AG08395 (cell line): Measurements from ENCODE around the gene DNAH17.

ENCODE experiments used
- DNase-seq: peaks from one replicate; pipeline ENCODE4 v3.0.0; 2012; ENCODE audit warnings: mixed read lengths, low spot score

Gene DNAH17

GRCh38 chr17:78575340-78575739 lies 1.9 kb downstream of the DNAH17 start:
- DNase-seq, result no peak

GRCh38 chr17:78573955-78574354 lies 3.2 kb downstream of the DNAH17 start:
- no peak for DNase-seq

DNA sequence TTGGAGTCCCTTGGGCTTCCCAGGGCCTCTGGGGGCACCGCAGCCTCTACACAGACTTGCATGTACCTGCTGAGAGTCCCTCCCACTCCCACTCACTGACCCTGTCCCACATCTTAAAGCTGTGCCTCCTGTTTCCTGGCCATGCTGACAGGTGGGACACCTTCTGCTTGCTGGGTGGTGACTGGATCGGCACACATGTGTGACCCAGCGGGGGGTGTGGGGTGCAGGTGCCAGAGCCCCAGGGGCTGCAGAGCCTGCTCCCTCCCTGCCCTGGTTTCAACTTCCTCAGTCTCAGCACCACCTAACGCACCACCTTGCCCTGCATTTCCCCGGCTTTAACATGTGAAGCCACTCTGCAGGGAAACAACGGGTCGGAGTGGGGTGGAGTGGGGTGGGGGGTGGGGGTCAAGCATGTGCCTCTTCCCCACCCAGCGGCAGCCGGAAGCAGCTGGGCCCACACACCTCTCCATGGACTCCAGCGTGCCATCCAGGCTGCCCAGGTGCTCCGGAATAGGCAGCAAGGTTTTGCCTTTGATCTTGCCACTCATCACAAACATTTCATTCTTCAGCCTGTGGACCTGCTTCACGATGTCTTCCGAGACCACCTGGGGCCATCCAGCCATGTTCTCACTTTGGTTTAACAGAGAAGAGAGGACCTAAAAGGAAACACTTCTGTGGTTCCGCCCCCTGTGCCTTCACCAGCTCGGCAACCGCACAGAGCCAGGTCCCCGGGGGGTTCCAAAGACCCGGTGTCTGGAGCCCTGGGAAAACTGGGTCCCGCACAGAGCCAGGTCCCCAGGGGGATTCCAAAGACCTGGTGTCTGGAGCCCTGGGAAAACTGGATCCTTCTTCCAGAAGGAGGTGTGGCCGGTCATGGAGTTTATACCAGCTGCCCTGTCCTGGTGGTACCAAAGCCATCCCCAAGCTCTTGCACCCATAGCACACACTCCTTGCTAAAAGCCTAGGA lies 4.7 kb downstream of the DNAH17 start:
- DNase-seq, result no peak

GRCh38 chr17:78571329-78571728 lies 5.9 kb downstream of the DNAH17 start:
- no peak for DNase-seq

DNA sequence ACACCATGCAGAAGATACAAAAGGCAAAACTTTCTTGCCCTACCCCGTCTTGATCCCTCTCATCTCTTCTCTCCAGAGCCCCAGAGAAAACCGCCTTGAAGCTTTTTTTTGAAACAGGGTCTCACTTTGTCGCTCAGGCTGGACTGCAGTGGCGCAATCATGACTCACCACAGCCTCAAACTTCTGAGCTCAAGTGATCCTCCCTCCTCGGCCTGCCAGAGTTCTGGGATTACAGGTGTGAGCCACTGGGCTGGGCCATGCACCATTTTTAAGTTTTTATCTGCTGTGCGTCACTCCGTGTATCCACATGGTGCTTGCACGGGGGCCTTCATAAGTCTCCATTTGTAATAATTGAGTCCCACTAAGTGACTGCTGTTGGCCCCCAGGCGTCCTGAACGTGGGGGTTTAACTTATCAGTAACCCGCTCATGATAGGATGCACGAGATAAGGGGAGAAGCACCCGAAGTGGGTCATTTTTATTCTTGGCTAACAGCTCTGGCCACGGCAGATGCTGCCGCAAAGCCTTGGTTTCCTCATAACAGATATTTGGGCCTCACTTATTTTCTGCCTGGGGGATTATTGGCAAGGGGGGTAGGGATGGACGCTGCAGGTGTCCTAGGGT lies 8.6 kb downstream of the DNAH17 start:
- no peak for DNase-seq

DNA sequence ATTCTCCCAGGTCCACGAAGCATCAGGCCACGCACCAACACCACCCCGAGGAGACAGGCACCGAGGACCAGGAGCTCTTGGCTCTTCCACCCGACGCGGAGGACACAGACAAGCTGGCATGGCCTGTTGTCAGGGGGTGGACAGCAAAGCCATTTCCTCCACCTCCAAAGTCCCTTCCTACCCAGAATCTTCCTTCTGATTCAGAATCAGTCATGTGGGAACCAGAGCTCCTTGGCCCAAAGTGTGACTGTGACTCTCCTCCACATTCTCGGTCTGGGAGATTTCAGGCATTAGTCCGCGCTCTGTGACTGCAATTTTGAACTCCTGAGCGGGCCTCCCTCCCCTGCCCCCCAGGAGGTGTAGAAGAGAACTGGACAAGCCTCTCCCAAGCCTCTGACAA lies 9.2 kb downstream of the DNAH17 start:
- peak; percentile 30 for DNase-seq

- DNase-seq, result no peak
Observed at GRCh38 chr17:78566947-78567346, 10.2 kb downstream of the DNAH17 start.

DNA sequence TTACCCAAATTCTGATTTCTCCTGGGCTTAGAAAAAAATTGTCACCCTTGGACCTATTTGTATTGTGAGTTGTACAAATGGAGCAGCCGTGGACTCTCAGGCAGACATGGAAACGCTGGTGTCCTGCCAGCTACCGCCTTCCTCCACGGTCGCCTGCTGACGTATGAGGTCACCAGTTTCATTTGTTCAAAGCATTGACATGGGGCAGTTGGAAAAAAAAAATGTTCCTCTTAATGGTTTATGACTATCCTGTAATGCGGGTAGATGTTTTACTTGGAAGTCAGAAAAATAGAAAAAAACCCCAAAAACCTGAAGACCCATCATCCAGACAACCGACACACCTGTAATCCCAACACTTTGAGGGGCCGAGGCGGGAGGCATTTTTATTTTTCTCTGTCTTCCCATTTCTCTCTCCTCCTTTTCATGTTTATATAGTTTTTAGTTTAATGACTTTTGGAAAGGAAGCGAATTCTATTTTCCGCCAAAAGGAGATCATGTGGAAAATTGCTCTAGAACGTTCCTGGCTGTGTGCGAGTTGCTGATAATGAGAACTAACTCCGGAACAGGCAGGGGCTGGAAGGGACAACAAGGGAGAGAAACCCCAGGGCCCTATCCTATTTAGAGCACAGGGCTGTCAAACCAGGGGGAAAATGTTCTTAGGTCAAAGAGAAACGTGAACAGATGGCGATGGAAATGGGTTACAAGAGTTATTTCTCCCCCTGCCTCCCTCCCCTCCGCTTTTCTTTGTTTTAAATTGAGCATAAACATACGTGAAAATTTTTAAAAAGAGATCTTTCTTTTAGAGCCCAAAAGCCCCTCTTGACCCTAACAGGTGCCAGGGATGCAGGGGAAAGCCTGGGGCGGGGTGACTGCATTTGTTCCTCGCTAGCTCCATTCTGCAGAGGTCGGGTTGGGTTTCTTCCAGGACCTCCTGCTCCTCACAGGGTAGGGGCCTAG lies 13.7 kb downstream of the DNAH17 start:
- DNase-seq, result no peak

- no peak for DNase-seq
Observed at GRCh38 chr17:78562734-78563133, 14.5 kb downstream of the DNAH17 start.

- no peak for DNase-seq
Observed at GRCh38 chr17:78561166-78561565, 16.0 kb downstream of the DNAH17 start.

- DNase-seq, result no peak
Observed at GRCh38 chr17:78560731-78561130, 16.5 kb downstream of the DNAH17 start.

DNA sequence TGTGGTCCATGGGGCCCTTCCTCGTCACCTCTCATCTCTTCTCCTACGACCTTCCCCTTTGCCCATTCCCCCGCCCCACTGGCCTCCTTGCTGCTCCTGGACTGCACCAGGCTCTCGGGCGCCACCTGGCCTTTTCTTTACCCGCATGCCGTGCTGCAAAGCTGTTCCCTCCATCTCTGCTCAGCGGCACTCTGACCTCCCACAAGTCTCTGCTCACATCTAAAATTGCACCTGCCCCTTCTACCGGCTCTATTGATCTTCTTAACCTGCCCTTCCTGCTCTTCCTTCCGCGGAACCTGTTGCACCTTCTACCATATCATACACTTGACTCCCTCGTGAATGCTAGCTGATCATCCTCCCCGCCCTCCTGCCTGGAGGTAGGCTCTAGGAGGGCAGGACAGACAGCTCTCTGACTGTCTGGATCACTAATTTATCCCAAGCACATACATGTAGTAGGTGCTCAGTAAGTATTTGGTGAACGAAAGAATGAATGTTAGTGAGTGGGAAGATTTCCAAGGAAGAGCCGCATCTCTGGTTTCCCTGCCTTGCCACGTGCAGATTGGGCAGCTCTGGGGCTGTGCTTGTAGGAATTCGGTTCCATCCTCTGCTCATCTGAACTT lies 17.3 kb downstream of the DNAH17 start:
- no peak for DNase-seq

GRCh38 chr17:78558989-78559388 lies 18.2 kb downstream of the DNAH17 start:
- no peak for DNase-seq

- DNase-seq, result peak; percentile 48
Observed at GRCh38 chr17:78558181-78558850, 18.9 kb downstream of the DNAH17 start.

DNA sequence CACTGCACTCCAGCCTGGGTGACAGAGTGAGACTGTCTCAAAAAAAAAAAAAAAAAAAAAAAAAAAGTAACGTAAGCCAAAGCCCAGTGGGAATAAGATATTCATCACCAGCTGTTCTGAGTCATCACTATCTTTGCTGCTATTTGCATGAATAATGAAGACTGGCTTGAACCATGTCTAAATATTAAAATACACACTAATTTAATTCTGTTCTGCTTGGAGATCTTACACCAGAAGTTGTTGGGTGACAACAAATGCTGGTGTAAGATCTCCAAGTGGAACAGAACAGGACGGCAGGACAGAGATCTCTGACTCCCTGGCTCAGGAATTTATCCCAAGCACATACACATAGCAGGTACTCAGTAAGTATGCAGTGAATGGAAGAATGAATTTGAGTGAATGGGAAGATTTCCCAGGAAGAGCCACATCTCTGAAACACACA lies 19.6 kb downstream of the DNAH17 start:
- peak; percentile 88 for DNase-seq

GRCh38 chr17:78556812-78557211 lies 20.4 kb downstream of the DNAH17 start:
- no peak for DNase-seq

DNA sequence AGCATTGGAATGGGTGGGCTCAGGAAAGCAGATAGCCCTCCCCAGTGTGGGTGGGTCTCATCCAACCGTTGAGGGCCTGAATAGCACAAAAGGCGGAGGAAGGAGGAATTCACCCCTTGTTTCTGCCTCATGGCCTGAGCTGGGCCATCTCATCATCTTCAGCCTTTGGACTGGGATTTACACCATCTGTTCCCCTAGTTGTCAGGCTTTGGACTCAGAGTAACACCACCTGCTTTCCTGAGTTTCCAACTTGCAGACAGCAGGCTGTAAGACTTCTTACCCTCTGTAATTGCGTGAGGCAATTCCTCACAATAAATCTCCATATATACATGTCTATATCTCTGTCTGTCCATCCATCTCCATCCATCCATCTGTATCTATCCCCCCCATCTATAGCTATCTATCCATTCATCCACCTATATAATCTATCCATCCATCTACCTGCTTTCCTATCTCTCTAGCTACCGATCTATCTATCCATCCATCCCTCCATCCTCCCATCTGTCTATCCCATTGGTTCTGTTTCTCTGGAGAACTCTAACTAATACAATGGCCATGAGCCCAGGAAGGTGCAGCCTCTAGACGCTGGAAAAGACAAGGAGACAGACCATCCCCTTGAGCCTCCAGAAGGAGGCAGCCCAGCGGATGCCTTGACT lies 21.3 kb downstream of the DNAH17 start:
- no peak for DNase-seq

DNA sequence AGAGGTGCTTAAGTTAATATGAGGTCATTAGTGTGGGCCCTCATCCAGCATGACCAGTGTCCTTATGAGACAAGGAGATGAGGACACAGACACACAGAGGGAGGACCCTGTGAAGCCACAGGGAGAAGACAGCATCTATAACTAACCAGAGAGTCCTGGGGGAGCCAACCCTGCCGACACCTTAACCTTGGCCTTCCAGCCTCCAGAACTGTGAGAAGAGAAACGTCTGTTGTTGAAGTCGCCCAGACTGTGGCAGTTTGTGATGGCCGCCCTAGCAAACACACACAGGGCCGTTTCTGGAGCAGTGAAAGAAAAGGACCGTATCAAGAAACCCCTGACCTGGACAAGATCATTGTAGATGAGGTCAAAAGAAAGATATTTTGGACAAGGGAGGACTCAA lies 26.7 kb downstream of the DNAH17 start:
- no peak for DNase-seq

DNA sequence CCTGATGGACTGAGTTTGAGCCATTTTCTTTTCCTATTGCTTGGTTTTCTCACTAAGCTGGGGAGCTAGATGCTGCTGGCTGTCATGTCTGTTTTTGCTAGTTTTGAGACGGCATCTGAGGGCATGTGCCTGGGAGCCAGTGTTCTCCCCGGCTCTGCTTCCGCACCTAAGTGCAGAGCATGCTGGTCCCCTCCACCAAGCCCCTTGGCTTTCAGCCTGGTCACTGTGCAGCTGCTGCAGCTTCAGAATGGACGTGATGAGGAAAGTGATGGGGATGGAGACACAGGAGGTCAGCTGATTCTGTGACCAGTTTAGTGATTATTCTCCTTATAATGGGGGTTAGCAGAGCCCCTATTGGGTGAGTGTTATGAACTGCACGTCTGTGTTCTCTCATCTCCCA lies 28.5 kb downstream of the DNAH17 start:
- DNase-seq, result no peak

GRCh38 chr17:78547035-78547434 lies 30.2 kb downstream of the DNAH17 start:
- DNase-seq, result no peak

- no peak for DNase-seq
Observed at GRCh38 chr17:78546476-78546875, 30.7 kb downstream of the DNAH17 start.
